IMR-90 (cell line): Measurements from ENCODE around the gene CD2AP. TPM values are rescaled to one million over a fixed set of nuclear protein-coding genes. Genes with fewer than 3 reads are reported as not detected.

Experiments used
- ATAC-seq: fragments of 200-7000 bp; cut with Tn5 transposase; 2 replicates; pipeline ENCODE4 v1.9.1; 2020; ENCODE audit warnings: low read depth, mild to moderate bottlenecking, moderate library complexity
- BruUV-seq: library from RNA; stranded (reverse); fragments of 400-500 nt; replicated peaks from 2 replicates; lab custom pipeline; 2021; lab: Mats Ljungman, UMichigan
- CTCF ChIA-PET: fragments of 300-600 bp; formaldehyde crosslinking; extraction: SDS; loops from one replicate; lab custom pipeline; 2021; ENCODE audit warnings: antibody characterized with exemption; lab: Yijun Ruan, JAX
- POLR2A ChIA-PET: fragments of 300-600 bp; sonication (Branson Sonifier 250); formaldehyde crosslinking; loops from one replicate; lab custom pipeline; 2022; ENCODE audit warnings: antibody characterized with exemption; ENCODE audit not compliant: unreplicated experiment; lab: Charles Lee
- DNase-seq: peaks from one replicate; pipeline ENCODE4 v3.0.0; 2013
- H2AFZ ChIP-seq: replicated peaks from 2 replicates; pipeline ENCODE3; 2013; ENCODE audit warnings: low read length, mild to moderate bottlenecking; ENCODE audit not compliant: poor library complexity
- H2AK5ac ChIP-seq: 2 replicates; pipeline ENCODE4 v1.6.1; 2013; ENCODE audit warnings: low read depth, low read length, inconsistent platforms
- H2AK9ac ChIP-seq: replicated peaks from 2 replicates; pipeline ENCODE3; 2013; ENCODE audit warnings: mild to moderate bottlenecking, low read depth, low read length, moderate library complexity; ENCODE audit not compliant: poor library complexity
- H2BK120ac ChIP-seq: 2 replicates; pipeline ENCODE4 v1.6.1; 2013; ENCODE audit warnings: low read depth, low read length, inconsistent platforms
- H2BK15ac ChIP-seq: 3 replicates; pipeline ENCODE4 v1.6.1; 2013; ENCODE audit warnings: low read depth, low read length, inconsistent platforms
- H2BK20ac ChIP-seq: 2 replicates; pipeline ENCODE4 v1.6.1; 2013; ENCODE audit warnings: low read depth, mild to moderate bottlenecking, inconsistent platforms, low read length, moderate library complexity
- H2BK5ac ChIP-seq: 2 replicates; pipeline ENCODE4 v1.6.1; 2013; ENCODE audit warnings: mild to moderate bottlenecking, low read depth, low read length, inconsistent platforms; ENCODE audit not compliant: poor library complexity, severe bottlenecking
- H3K14ac ChIP-seq: replicated peaks from 2 replicates; pipeline ENCODE4 v1.6.1; 2013; ENCODE audit warnings: low read depth, low read length, inconsistent platforms
- H3K18ac ChIP-seq: 2 replicates; pipeline ENCODE4 v1.6.1; 2013; ENCODE audit warnings: low read depth, low read length, control low read depth
- H3K23ac ChIP-seq: 2 replicates; pipeline ENCODE4 v1.6.1; 2013; ENCODE audit warnings: low read depth, low read length, inconsistent platforms
- H3K27ac ChIP-seq: 2 replicates; pipeline ENCODE4 v1.5.1; 2013; ENCODE audit warnings: mild to moderate bottlenecking, control low read depth, low read length; ENCODE audit not compliant: insufficient read depth
- H3K27me3 ChIP-seq: 2 replicates; pipeline ENCODE4 v1.6.1; 2013; ENCODE audit warnings: low read length; ENCODE audit not compliant: control insufficient read depth, insufficient read depth
- H3K36me3 ChIP-seq: 2 replicates; pipeline ENCODE4 v1.6.1; 2013; ENCODE audit warnings: low read length, mixed read lengths; ENCODE audit not compliant: control insufficient read depth, insufficient read depth
- H3K4ac ChIP-seq: 2 replicates; pipeline ENCODE4 v1.6.1; 2013; ENCODE audit warnings: low read depth, low read length, inconsistent platforms
- H3K4me1 ChIP-seq: 2 replicates; pipeline ENCODE4 v1.6.1; 2013; ENCODE audit warnings: low read length, mixed read lengths; ENCODE audit not compliant: control insufficient read depth, insufficient read depth
- H3K4me2 ChIP-seq: 2 replicates; pipeline ENCODE4 v1.6.1; 2013; ENCODE audit warnings: low read depth, mild to moderate bottlenecking, control low read depth, low read length, moderate library complexity
- H3K4me3 ChIP-seq: 2 replicates; pipeline ENCODE4 v1.5.1; 2013; ENCODE audit warnings: low read depth, mild to moderate bottlenecking, control low read depth, low read length, moderate library complexity; ENCODE audit not compliant: insufficient read depth
- H3K56ac ChIP-seq: 2 replicates; pipeline ENCODE4 v1.6.1; 2013; ENCODE audit warnings: low read length, inconsistent platforms; ENCODE audit not compliant: insufficient read depth; ENCODE audit errors: extremely low read depth
- H3K79me1 ChIP-seq, 2 experiments: 2 replicates each; pipeline ENCODE4 v1.6.1; 2013; ENCODE audit warnings: low read length in 2 of 2, inconsistent platforms in 1 of 2, low read depth in 1 of 2
- H3K9ac ChIP-seq: 2 replicates; pipeline ENCODE4 v1.6.1; 2013; ENCODE audit warnings: low read depth, low read length, control low read depth
- H3K9me1 ChIP-seq: 2 replicates; pipeline ENCODE4 v1.6.1; 2013; ENCODE audit warnings: low read length, inconsistent platforms; ENCODE audit not compliant: insufficient read depth
- H3K9me3 ChIP-seq: 2 replicates; pipeline ENCODE4 v1.6.1; 2013; ENCODE audit warnings: low read length; ENCODE audit not compliant: control insufficient read depth, insufficient read depth
- H4K20me1 ChIP-seq: 2 replicates; pipeline ENCODE4 v1.6.1; 2013; ENCODE audit warnings: low read length, inconsistent platforms; ENCODE audit not compliant: insufficient read depth
- H4K5ac ChIP-seq: 2 replicates; pipeline ENCODE4 v1.6.1; 2013; ENCODE audit warnings: mild to moderate bottlenecking, low read depth, low read length, control low read depth
- H4K8ac ChIP-seq, 2 experiments: 2 replicates each; pipeline ENCODE4 v1.6.1; 2013; ENCODE audit warnings: low read depth in 2 of 2, low read length in 2 of 2, control low read depth in 1 of 2, inconsistent platforms in 1 of 2
- H4K91ac ChIP-seq: 2 replicates; pipeline ENCODE4 v1.6.1; 2013; ENCODE audit warnings: low read depth, low read length, inconsistent platforms; ENCODE audit not compliant: insufficient read depth
- BHLHE40 ChIP-seq: fragments of 150-350 bp; IDR thresholded peaks from 2 replicates; pipeline ENCODE4 v1.6.1; 2016; ENCODE audit warnings: mild to moderate bottlenecking, low read depth, low read length
- CEBPB ChIP-seq: IDR thresholded peaks from 2 replicates; pipeline ENCODE4 v1.6.1; 2012; ENCODE audit warnings: low read depth, low read length, improper control_type of control experiment
- CHD1 ChIP-seq: IDR thresholded peaks from 2 replicates; pipeline ENCODE4 v1.6.1; 2012; ENCODE audit warnings: low read depth, low read length, improper control_type of control experiment
- FOS ChIP-seq: fragments of 150-350 bp; IDR thresholded peaks from 2 replicates; pipeline ENCODE4 v1.6.1; 2016; ENCODE audit warnings: low read depth, low read length
- MAFK ChIP-seq: IDR thresholded peaks from 2 replicates; pipeline ENCODE4 v1.6.1; 2012; ENCODE audit warnings: low read depth, low read length, improper control_type of control experiment
- MAZ ChIP-seq: IDR thresholded peaks from 2 replicates; pipeline ENCODE4 v1.6.1; 2012; ENCODE audit warnings: low read depth, mild to moderate bottlenecking, low read length, improper control_type of control experiment, moderate library complexity, borderline replicate concordance
- MXI1 ChIP-seq: IDR thresholded peaks from 2 replicates; pipeline ENCODE4 v1.6.1; 2012; ENCODE audit warnings: low read depth, mild to moderate bottlenecking, low read length, moderate library complexity, borderline replicate concordance
- NFE2L2 ChIP-seq: fragments of 150-350 bp; IDR thresholded peaks from 2 replicates; pipeline ENCODE4 v1.6.1; 2016; ENCODE audit warnings: low read depth, mild to moderate bottlenecking, low read length
- POLR2A ChIP-seq: IDR thresholded peaks from 2 replicates; pipeline ENCODE4 v1.6.1; 2012; ENCODE audit warnings: mild to moderate bottlenecking, low read depth, low read length
- RAD21 ChIP-seq: IDR thresholded peaks from 2 replicates; pipeline ENCODE4 v1.6.1; 2012; ENCODE audit warnings: low read length, improper control_type of control experiment
- RCOR1 ChIP-seq: IDR thresholded peaks from 2 replicates; pipeline ENCODE4 v1.6.1; 2012; ENCODE audit warnings: mild to moderate bottlenecking, low read length, improper control_type of control experiment; ENCODE audit not compliant: insufficient replicate concordance
- RFX5 ChIP-seq: IDR thresholded peaks from 2 replicates; pipeline ENCODE4 v1.8.0; 2012; ENCODE audit warnings: low read depth, mild to moderate bottlenecking, low read length, moderate library complexity
- SMC3 ChIP-seq: fragments of 150-350 bp; IDR thresholded peaks from 2 replicates; pipeline ENCODE4 v1.6.1; 2016; ENCODE audit warnings: low read depth, mild to moderate bottlenecking, antibody characterized with exemption, low read length, moderate library complexity
- WGBS, 2 experiments: methylation state at CpG; one replicate each; pipeline versions ENCODE4 v1.1.5 to v1.1.7; 2013; ENCODE audit warnings: missing lambda C conversion rate in 2 of 2; ENCODE audit not compliant: insufficient read length in 1 of 2; ENCODE audit errors: extremely low coverage in 2 of 2; 5-methylcytosine and 5-hydroxymethylcytosine counted together
- dilution Hi-C: fragments of 300-500 bp; cut with HindIII; formaldehyde crosslinking; loops from one replicate; pipeline ENCODE4 v1.14.3; 2018; ENCODE audit warnings: low sequenced_read_pairs; ENCODE audit not compliant: unreplicated experiment
- in situ Hi-C: fragments of 300-500 bp; cut with MboI; formaldehyde crosslinking; loops from 3 replicates; pipeline ENCODE4 v1.14.3; 2019; ENCODE audit warnings: low sequenced_read_pairs, inconsistent platforms, mixed read lengths
- intact Hi-C: fragments of 100-400 bp; cut with micrococcal nuclease; formaldehyde crosslinking; loops from 2 replicates; pipeline ENCODE4 v1.10.0; 2022
- polyA plus RNA-seq, 3 experiments: library from polyadenylated mRNA; depleted of rRNA; stranded (reverse); fragments of >200 nt; gene quantifications; 2 replicates each; pipeline ENCODE4 v1.2.3, GENCODE V29; 2012; ENCODE audit warnings: low replicate concordance in 1 of 3
- total RNA-seq: library from RNA; depleted of rRNA; stranded (reverse); fragments of >200 nt; gene quantifications from 2 replicates; pipeline ENCODE4 v1.2.3, GENCODE V29; 2012
- TF ChIP-seq, protein P1 (sequence below): conservative IDR thresholded peaks from 2 replicates; pipeline ENCODE4 v1.5.1; 2012; ENCODE audit warnings: mild to moderate bottlenecking, low read depth, low read length, improper control_type of control experiment
- TF ChIP-seq, protein P2 (sequence below): fragments of 150-350 bp; IDR thresholded peaks from 2 replicates; pipeline ENCODE4 v1.6.1; 2016; ENCODE audit warnings: low read depth, mild to moderate bottlenecking, low read length, moderate library complexity, borderline replicate concordance
- TF ChIP-seq, protein P3 (sequence below): fragments of 150-350 bp; IDR thresholded peaks from 2 replicates; pipeline ENCODE4 v1.6.1; 2017; ENCODE audit warnings: mild to moderate bottlenecking, antibody characterized with exemption, low read length, low read depth

The CD2AP gene
- total and polyA plus RNA-seq, 2 of the 4 experiments (the other 2 are of a cell fraction): 5.3 to 7.5 TPM

DNA sequence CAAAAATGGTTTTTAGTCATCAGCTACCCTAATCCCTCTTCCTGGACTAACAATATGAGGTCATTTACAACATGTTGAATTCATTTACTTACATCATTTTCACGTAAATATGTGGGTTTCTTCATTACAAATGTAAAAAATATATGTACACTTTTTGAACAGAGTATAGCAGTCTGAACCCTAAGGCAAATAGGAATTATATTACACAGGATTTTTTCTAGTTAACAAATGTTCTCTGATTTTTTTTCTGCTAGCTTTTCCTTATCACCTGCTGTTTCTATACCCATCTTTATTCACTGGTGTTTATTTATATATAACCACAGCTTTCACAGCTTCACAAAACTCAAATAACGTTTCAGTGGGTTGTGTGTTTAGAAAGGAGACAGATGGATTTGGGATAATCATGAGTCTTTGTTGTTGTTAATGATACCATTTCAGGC, 21.0 kb upstream of the CD2AP start:
- Histone ChIP-seq H2BK15ac (no peak overlapping the region), H3K4me3 (no peak overlapping the region), H2AK5ac (no peak overlapping the region), H2BK20ac (no peak overlapping the region), H3K9ac (no peak overlapping the region), H2BK5ac (no peak overlapping the region), H3K18ac (no peak overlapping the region), H4K20me1 (no peaks in the 10 kb centered on the region), H4K91ac (no peak overlapping the region), H2AK9ac (no peak overlapping the region), H4K8ac (no peak overlapping the region), H3K27ac (no peak overlapping the region), H2AFZ (no peak overlapping the region), H3K56ac (no peak overlapping the region), H3K4me2 (no peak overlapping the region), H3K79me1 (no peaks in the 10 kb centered on the region), H3K23ac (no peak overlapping the region), H2BK120ac (no peak overlapping the region), H3K4me1 (no peaks in the 10 kb centered on the region), H3K27me3 (no peaks in the 10 kb centered on the region), H3K14ac (no peak overlapping the region), H4K5ac (no peak overlapping the region), H3K9me3 (no peaks in the 10 kb centered on the region), H3K36me3 (no peaks in the 10 kb centered on the region), H3K9me1 (no peaks in the 10 kb centered on the region), H3K4ac (no peak overlapping the region)
- dilution Hi-C loops: no loop called here
- no CpG with 5 or more reads among the region's 2 CpGs for WGBS, 2 experiments
- no TSS peak for BruUV-seq
- ChIA-PET CTCF (no interaction called here), POLR2A (no interaction called here)
- TF ChIP-seq SMC3 (no peak), MAFK (no peak), CEBPB (no peak), MAZ (no peak), MXI1 (no peak), RCOR1 (no peak), CHD1 (no peak), RFX5 (no peak), RAD21 (no peak), POLR2A (no peak), FOS (no peak), NFE2L2 (no peak), BHLHE40 (no peak)
- TF ChIP-seq, protein P1, sequence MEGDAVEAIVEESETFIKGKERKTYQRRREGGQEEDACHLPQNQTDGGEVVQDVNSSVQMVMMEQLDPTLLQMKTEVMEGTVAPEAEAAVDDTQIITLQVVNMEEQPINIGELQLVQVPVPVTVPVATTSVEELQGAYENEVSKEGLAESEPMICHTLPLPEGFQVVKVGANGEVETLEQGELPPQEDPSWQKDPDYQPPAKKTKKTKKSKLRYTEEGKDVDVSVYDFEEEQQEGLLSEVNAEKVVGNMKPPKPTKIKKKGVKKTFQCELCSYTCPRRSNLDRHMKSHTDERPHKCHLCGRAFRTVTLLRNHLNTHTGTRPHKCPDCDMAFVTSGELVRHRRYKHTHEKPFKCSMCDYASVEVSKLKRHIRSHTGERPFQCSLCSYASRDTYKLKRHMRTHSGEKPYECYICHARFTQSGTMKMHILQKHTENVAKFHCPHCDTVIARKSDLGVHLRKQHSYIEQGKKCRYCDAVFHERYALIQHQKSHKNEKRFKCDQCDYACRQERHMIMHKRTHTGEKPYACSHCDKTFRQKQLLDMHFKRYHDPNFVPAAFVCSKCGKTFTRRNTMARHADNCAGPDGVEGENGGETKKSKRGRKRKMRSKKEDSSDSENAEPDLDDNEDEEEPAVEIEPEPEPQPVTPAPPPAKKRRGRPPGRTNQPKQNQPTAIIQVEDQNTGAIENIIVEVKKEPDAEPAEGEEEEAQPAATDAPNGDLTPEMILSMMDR: no peak
- TF ChIP-seq, protein P2, sequence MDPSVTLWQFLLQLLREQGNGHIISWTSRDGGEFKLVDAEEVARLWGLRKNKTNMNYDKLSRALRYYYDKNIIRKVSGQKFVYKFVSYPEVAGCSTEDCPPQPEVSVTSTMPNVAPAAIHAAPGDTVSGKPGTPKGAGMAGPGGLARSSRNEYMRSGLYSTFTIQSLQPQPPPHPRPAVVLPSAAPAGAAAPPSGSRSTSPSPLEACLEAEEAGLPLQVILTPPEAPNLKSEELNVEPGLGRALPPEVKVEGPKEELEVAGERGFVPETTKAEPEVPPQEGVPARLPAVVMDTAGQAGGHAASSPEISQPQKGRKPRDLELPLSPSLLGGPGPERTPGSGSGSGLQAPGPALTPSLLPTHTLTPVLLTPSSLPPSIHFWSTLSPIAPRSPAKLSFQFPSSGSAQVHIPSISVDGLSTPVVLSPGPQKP: no peak
- TF ChIP-seq, protein P3, sequence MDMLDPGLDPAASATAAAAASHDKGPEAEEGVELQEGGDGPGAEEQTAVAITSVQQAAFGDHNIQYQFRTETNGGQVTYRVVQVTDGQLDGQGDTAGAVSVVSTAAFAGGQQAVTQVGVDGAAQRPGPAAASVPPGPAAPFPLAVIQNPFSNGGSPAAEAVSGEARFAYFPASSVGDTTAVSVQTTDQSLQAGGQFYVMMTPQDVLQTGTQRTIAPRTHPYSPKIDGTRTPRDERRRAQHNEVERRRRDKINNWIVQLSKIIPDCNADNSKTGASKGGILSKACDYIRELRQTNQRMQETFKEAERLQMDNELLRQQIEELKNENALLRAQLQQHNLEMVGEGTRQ: no peak
- ATAC-seq (no peak), DNase-seq (no peak)
- intact Hi-C loops: no loop called here
- in situ Hi-C loops: no loop called here
